Endothelial cell of umbilical vein (primary cell): ENCODE results near the gene SCN4A.

Experiments
- EZH2 ChIP-seq: IDR thresholded peaks from 2 replicates; pipeline ENCODE4 v1.6.1; 2012; ENCODE audit warnings: borderline replicate concordance, low read depth, mild to moderate bottlenecking, moderate library complexity, low read length, inconsistent platforms; ENCODE audit not compliant: severe bottlenecking
- FOS ChIP-seq: IDR thresholded peaks from 2 replicates; pipeline ENCODE4 v1.6.1; 2011; ENCODE audit warnings: mild to moderate bottlenecking, low read length, moderate library complexity, borderline replicate concordance; ENCODE audit not compliant: insufficient read depth
- GATA2 ChIP-seq: IDR thresholded peaks from 2 replicates; pipeline ENCODE4 v1.7.0; 2011; ENCODE audit warnings: low read depth, mild to moderate bottlenecking, moderate library complexity, mixed read lengths, low read length; ENCODE audit not compliant: insufficient read length, insufficient read depth
- JUN ChIP-seq: IDR thresholded peaks from 2 replicates; pipeline ENCODE4 v1.6.1; 2011; ENCODE audit warnings: borderline replicate concordance, low read depth; ENCODE audit not compliant: insufficient read length, insufficient read depth
- MAX ChIP-seq: IDR thresholded peaks from 2 replicates; pipeline ENCODE4 v1.6.1; 2011; ENCODE audit not compliant: insufficient read depth, insufficient read length
- POLR2A ChIP-seq: IDR thresholded peaks from 2 replicates; pipeline ENCODE4 v1.6.1; 2012; ENCODE audit warnings: low read depth, mild to moderate bottlenecking, control low read depth, low read length
- POLR2AphosphoS5 ChIP-seq: IDR thresholded peaks from 2 replicates; pipeline ENCODE4 v1.6.1; 2012; ENCODE audit warnings: low read depth, mild to moderate bottlenecking, control low read depth, low read length, moderate library complexity; ENCODE audit not compliant: insufficient read depth
- TF ChIP-seq, protein P1 (sequence below), 2 donors: IDR thresholded peaks; 1 replicate in 1 of 2; 2 replicates in 1 of 2; pipeline ENCODE4 v1.5.1; 2011; ENCODE audit warnings: low read length in 2 of 2, mild to moderate bottlenecking in 2 of 2, moderate library complexity in 2 of 2, control low read depth in 1 of 2, inconsistent platforms in 1 of 2, low read depth in 1 of 2; ENCODE audit not compliant: insufficient read depth in 1 of 2; ENCODE audit errors: extremely low read depth in 1 of 2

DNA sequence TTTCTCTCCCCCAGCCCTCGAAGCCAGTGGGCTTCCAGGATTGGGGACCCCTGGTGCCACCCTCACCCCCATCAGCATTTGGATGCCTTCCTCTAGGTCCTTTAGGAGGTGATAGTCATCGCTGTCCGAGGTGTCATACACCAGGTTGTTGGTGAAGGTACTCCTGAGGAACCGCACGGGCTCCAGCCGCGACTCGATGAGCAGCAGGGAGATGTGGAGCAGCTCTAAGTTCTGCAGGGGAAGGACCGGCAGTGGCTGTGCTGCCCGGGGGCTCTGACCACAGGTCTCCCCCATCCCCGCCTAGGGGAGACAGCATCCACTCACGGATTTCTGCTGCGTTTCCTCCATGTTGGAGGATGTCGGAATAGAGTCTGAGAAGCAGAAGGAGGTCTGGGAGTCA, 62.6 kb downstream of the SCN4A start:
- TF ChIP-seq, protein P1, sequence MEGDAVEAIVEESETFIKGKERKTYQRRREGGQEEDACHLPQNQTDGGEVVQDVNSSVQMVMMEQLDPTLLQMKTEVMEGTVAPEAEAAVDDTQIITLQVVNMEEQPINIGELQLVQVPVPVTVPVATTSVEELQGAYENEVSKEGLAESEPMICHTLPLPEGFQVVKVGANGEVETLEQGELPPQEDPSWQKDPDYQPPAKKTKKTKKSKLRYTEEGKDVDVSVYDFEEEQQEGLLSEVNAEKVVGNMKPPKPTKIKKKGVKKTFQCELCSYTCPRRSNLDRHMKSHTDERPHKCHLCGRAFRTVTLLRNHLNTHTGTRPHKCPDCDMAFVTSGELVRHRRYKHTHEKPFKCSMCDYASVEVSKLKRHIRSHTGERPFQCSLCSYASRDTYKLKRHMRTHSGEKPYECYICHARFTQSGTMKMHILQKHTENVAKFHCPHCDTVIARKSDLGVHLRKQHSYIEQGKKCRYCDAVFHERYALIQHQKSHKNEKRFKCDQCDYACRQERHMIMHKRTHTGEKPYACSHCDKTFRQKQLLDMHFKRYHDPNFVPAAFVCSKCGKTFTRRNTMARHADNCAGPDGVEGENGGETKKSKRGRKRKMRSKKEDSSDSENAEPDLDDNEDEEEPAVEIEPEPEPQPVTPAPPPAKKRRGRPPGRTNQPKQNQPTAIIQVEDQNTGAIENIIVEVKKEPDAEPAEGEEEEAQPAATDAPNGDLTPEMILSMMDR (IDR thresholded peaks at IDR 0.05; ENCODE audit: extremely low read depth in 1 of 2, insufficient read depth in 1 of 2, low read depth in 1 of 2, low read length in 2 of 2), result no peak
- TF ChIP-seq POLR2A (no peak), MAX (no peak), GATA2 (no peak), POLR2AphosphoS5 (no peak), EZH2 (no peak), JUN (no peak), FOS (no peak)
